ENCODE data around the gene PSG4. TPM values are rescaled to one million over a fixed set of nuclear protein-coding genes. Genes with fewer than 3 reads are reported as not detected.
"Not testable (repeated sequence)": the region's sequence is repeated elsewhere in the genome, so short reads cannot be mapped to it uniquely, and the experiment has no call there.

PSG4 gene
- not detected in 2 replicates for total RNA-seq

DNA sequence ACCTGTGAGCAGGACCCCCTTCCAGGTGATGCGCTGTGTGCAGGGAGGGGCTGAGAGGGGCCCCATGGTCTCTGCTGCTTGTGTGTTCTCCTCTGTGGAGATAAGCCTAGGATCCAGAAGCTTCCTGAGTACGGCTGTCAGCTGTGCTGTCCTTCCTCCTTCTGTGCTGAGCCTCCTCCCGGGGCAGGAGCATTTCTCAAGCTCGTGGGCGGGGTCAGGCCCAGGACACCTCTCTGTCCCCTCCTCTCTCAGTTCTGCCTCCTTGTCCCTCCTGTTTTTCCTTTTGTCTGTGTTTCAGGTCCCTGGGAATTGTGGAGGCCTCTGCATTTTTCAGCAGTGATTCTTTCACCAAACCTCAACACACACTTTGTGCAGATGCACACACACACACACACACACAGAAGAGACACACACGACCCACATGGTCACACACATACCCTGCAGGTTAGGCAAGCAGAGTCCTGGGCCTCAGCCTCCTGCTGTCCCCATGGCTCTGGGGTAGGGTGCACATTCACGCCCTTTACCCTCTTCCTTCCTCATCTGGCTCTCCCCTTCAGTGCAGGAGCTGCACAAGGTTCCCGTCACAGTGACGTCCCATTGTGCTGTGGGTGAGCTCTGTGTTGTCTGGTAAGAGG, at the start of gene PSG4:
Gene PSG4, minus strand, starts transcription at position 168 of the 635 bp plus-strand sequence. Its CDS starts 102 bp downstream, at position 66.
- intact Hi-C loops (cut with micrococcal nuclease), result not testable (repeated sequence)

GRCh38 chr19:43251428-43251827, 46.0 kb upstream of the PSG4 start:
- intact Hi-C loops (cut with micrococcal nuclease), result not testable (repeated sequence)

GRCh38 chr19:43250296-43250695, 44.9 kb upstream of the PSG4 start:
- intact Hi-C loops (cut with micrococcal nuclease), result not testable (repeated sequence)

DNA sequence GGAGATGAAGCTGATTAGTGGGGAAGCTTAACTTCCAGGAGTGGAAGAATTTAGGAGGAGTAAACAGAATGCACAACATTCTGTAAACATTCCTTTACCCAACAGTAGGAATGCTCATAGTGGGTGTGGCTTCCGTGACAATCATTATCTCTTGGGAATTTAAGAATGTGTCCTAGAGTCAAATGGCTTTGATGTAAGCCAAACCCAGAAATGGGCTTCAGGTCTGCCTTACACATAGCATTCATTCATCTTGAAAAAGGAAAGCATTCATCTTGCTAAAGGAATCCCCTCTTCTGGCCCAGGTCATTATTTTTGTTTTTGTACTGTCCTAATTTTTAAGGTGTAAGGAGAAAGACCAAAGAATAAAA, 43.2 kb upstream of the PSG4 start:
- intact Hi-C loops (cut with micrococcal nuclease), result not testable (repeated sequence)

DNA sequence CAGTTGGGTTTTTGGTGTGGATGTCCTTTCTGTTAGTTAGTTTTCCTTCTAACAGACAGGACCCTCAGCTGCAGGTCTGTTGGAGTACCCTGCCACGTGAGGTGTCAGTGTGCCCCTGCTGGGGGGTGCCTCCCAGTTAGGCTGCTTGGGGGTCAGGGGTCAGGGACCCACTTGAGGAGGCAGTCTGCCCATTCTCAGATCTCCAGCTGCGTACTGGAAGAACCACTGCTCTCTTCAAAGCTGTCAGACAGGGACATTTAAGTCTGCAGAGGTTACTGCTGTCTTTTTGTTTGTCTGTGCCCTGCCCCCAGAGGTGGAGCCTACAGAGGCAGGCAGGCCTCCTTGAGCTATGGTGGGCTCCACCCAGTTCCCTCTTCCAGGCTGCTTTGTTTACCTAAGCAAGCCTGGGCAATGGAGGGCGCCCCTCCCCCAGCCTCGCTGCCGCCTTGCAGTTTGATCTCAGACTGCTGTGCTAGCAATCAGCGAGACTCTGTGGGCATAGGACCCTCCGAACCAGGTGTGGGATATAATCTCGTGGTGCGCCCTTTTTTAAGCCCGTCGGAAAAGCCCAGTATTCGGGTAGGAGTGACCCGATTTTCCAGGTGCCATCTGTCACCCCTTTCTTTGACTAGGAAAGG, 41.9 kb upstream of the PSG4 start:
- intact Hi-C loops (cut with micrococcal nuclease), result not testable (repeated sequence)

DNA sequence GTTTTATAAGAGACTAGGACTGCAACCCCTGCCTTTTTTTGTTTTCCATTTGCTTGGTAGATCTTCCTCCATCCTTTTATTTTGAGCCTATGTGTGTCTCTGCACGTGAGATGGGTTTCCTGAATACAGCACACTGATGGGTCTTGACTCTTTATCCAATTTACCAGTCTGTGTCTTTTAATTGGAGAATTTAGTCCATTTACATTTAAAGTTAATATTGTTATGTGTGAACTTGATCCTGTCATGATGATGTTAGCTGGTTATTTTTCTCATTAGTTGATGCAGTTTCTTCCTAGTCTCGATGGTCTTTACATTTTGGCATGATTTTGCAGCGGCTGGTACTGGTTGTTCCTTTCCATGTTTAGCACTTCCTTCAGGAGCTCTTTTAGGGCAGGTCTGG, 40.4 kb upstream of the PSG4 start:
- intact Hi-C loops (cut with micrococcal nuclease), result not testable (repeated sequence)

DNA sequence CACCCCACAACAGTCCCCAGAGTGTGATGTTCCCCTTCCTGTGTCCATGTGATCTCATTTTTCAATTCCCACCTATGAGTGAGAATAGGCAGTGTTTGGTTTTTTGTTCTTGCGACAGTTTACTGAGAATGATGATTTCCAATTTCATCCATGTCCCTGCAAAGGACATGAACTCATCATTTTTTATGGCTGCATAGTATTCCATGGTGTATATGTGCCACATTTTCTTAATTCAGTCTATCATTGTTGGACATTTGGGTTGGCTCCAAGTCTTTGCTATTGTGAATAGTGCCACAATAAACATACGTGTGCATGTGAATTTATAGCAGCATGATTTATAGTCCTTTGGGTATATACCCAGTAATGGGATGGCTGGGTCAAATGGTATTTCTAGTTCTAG, 36.8 kb upstream of the PSG4 start:
- intact Hi-C loops (cut with micrococcal nuclease), result not testable (repeated sequence)

- intact Hi-C loops (cut with micrococcal nuclease), result not testable (repeated sequence)
Observed at GRCh38 chr19:43238213-43238612, 32.8 kb upstream of the PSG4 start.

GRCh38 chr19:43235686-43236085, 30.2 kb upstream of the PSG4 start:
- intact Hi-C loops (cut with micrococcal nuclease), result not testable (repeated sequence)

DNA sequence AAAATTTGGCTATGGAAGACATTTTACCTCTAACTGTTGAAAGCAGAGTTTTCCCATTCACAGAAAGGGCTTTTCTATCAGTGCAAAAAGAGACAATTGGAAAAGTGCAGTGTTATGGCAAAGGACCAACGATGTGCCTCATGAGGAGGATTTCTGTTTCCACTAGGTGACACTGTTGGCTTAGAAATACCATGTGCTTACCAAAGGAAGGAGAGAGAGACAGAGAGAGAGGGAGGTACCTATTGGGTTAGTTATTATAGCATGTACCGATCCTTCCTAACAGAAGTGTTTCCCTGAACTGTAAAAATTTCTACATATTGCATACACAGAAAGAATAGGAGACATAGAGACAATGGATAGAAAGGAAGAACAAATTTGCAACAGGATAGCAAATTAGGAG, 23.9 kb upstream of the PSG4 start:
- intact Hi-C loops (cut with micrococcal nuclease), result no loop called here

DNA sequence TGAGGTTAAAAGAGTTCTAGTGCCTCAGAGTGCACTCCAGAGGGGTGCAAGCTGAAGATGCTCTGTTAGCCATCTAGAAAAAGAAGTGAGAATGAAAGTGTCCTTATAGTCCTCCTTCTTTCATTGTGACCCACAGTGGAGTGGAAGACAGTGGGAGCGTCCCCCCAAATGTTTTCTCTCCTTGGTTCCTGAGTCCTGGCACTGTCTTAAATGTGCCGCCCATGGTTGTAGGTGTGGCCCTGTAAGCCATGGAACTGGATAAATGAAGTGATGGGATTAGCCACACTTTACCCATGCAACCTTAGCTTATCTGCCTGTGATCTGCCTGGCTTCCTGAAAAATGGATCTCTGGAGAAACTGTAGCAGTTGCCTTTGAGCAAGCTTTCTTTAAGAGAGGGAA, 23.3 kb upstream of the PSG4 start:
- intact Hi-C loops (cut with micrococcal nuclease), result not testable (repeated sequence)

DNA sequence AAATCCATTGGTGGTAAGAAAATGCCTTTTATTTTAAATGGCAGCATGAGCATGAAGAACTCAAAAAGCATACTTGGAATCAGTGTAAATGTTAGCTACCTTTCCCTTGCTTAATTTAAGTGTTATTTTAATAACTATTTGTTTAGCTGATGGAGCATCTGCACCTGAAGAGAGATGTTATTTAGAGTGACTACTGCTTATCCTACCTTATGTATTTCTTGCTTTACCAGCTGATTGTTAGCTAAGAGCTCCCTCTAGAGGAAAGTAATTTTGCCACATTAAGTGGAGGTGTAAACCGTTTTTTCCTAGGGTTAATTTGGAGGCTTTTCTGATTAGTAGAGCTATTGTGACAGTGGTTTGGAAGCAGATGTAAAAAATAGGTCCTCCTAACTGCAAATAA, 21.5 kb upstream of the PSG4 start:
- intact Hi-C loops (cut with micrococcal nuclease), result not testable (repeated sequence)

DNA sequence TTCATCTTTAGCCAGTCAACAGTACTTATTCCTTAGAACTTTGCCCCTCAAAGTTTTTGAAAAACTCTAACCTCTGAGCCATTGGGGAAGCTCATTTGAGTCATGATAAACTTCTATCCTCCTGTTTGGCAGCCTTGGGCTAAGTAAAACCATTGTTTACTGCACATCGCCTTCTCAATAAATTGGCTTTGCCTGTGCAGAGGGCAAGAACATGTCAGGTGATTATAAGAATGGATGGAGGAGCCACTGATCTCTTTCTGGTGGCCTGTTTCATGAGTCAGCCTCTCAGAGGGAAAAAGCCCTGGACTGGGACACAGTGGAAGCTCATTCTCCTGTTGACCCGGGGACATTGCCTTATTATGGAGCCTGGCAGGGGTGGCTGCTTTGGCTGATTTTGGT, 19.4 kb upstream of the PSG4 start:
- intact Hi-C loops (cut with micrococcal nuclease), result no loop called here

GRCh38 chr19:43224201-43224854, 18.9 kb upstream of the PSG4 start:
- intact Hi-C loops (cut with micrococcal nuclease), result not testable (repeated sequence)

DNA sequence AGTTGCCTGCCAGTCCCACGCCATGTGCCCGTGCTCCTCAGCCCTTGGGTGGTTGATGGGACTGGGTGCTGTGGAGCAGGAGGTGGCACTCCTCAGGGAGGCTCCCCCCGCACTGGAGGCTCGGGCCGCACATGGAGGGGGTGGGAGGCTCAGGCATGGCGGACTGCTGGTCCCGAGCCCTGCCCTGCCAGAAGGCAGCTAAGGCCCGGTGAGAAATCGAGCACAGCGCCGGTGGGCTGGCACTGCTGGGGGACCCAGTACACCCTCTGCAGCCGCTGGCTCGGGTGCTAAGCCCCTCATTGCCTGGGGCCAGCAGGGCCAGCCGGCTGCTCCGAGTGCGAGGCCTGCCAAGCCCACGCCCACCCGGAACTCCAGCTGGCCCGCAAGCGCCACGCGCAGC, 16.5 kb upstream of the PSG4 start:
- intact Hi-C loops (cut with micrococcal nuclease), result not testable (repeated sequence)

- intact Hi-C loops (cut with micrococcal nuclease), result not testable (repeated sequence)
Observed at GRCh38 chr19:43219136-43219535, 13.7 kb upstream of the PSG4 start.

- intact Hi-C loops (cut with micrococcal nuclease), result not testable (repeated sequence)
Observed at GRCh38 chr19:43215881-43216280, 10.4 kb upstream of the PSG4 start.

GRCh38 chr19:43207991-43208390, 2.6 kb upstream of the PSG4 start:
- intact Hi-C loops (cut with micrococcal nuclease), result no loop called here

GRCh38 chr19:43207174-43207573, 1.7 kb upstream of the PSG4 start:
- intact Hi-C loops (cut with micrococcal nuclease), result not testable (repeated sequence)

GRCh38 chr19:43203611-43204010, 1.8 kb downstream of the PSG4 start:
- intact Hi-C loops (cut with micrococcal nuclease), result not testable (repeated sequence)

- intact Hi-C loops (cut with micrococcal nuclease), result not testable (repeated sequence)
Observed at GRCh38 chr19:43201891-43202290, 3.5 kb downstream of the PSG4 start.

GRCh38 chr19:43201337-43201801, 4.1 kb downstream of the PSG4 start:
- intact Hi-C loops (cut with micrococcal nuclease), result not testable (repeated sequence)

Data from T-helper 2 cell treated with Interferon-gamma antibody and Interleukin-4, amounts not matched to agents 100 ng/mL and 5 ng/mL, for 36 hours (primary cell).